IgD-negative memory B cell (primary cell): Measurements from ENCODE around the gene RAI14. TPM values are rescaled to one million over a fixed set of nuclear protein-coding genes. Genes with fewer than 3 reads are reported as not detected.
A peak's percentile ranks its signal among the peaks of the same experiment; 100 is the strongest.

Experiments used
- H3K27ac Mint-ChIP-seq, 3 donors: one replicate each; pipeline ENCODE4 v1.8.0; 2020 to 2022; ENCODE audit warnings: mild to moderate bottlenecking in 3 of 3, mixed read lengths in 3 of 3, moderate library complexity in 1 of 3
- H3K27me3 Mint-ChIP-seq: one replicate; pipeline ENCODE4 v1.8.0; 2021; ENCODE audit warnings: mixed read lengths
- H3K36me3 Mint-ChIP-seq: one replicate; pipeline ENCODE4 v1.8.0; 2020; ENCODE audit warnings: mild to moderate bottlenecking, mixed read lengths
- H3K4me1 Mint-ChIP-seq, 3 donors: one replicate each; pipeline ENCODE4 v1.8.0; 2020 to 2022; ENCODE audit warnings: mixed read lengths in 3 of 3, mild to moderate bottlenecking in 1 of 3
- H3K4me3 Mint-ChIP-seq, 4 donors: one replicate each; pipeline ENCODE4 v1.8.0; 2020 to 2022; ENCODE audit warnings: mild to moderate bottlenecking in 4 of 4, mixed read lengths in 4 of 4, moderate library complexity in 3 of 4
- H3K9me3 Mint-ChIP-seq, 3 donors: one replicate each; pipeline ENCODE4 v1.8.0; 2020 to 2021; ENCODE audit warnings: mixed read lengths in 3 of 3, mild to moderate bottlenecking in 1 of 3
- polyA plus RNA-seq: library from polyadenylated mRNA; unstranded; fragments of 300-500 nt; fragmentation: Illumina TruSeq; gene quantifications from one replicate; pipeline ENCODE4 v1.2.3, GENCODE V29; 2021

The RAI14 gene
- polyA plus RNA-seq = 1.2 TPM

- Mint-ChIP-seq H3K9me3 (no peaks in the 10 kb centered on the region), H3K4me1 (peaks cover 16 to 19% (median 16%) of the 10 kb centered on the region in 3 donors), H3K27ac (peak within 1 kb of the TSS in 2 of 3 donors; percentile 10 to 19), H3K36me3 (peaks cover 2% of the 10 kb centered on the region), H3K4me3 (peak within 1 kb of the TSS; percentile 85 to 96 (median 92)), H3K27me3 (peaks cover 49% of the 10 kb centered on the region)
These were observed at the start of gene RAI14 for GRCh38 chr5:34656001-34656699. Gene RAI14, plus strand, starts transcription at chr5:34656328. Its CDS starts 30,592 bp downstream, at chr5:34686920.

- peaks cover under 1% of the 10 kb centered on the region for H3K36me3 Mint-ChIP-seq
- no peak overlapping the region for H3K27ac Mint-ChIP-seq
- H3K9me3 Mint-ChIP-seq = no peaks in the 10 kb centered on the region
- no peaks in the 10 kb centered on the region for H3K27me3 Mint-ChIP-seq
- no peaks in the 10 kb centered on the region for H3K4me1 Mint-ChIP-seq
- no peak overlapping the region for H3K4me3 Mint-ChIP-seq
These were observed 47.8 kb upstream of the RAI14 start for GRCh38 chr5:34608368-34608767.

- Mint-ChIP-seq H3K27me3 (no peaks in the 10 kb centered on the region), H3K4me1 (no peaks in the 10 kb centered on the region), H3K36me3 (no peaks in the 10 kb centered on the region), H3K4me3 (no peak overlapping the region), H3K27ac (no peak overlapping the region), H3K9me3 (no peaks in the 10 kb centered on the region)
These were observed 47.1 kb upstream of the RAI14 start for GRCh38 chr5:34608859-34609648.

- Mint-ChIP-seq H3K4me3 (no peak overlapping the region), H3K36me3 (no peaks in the 10 kb centered on the region), H3K27ac (no peak overlapping the region), H3K4me1 (no peaks in the 10 kb centered on the region), H3K9me3 (peaks cover 0 to 2% (median 0%) of the 10 kb centered on the region in 3 donors), H3K27me3 (no peaks in the 10 kb centered on the region)
These were observed 46.1 kb upstream of the RAI14 start for GRCh38 chr5:34609951-34610441.

- H3K36me3 Mint-ChIP-seq = no peaks in the 10 kb centered on the region
These were observed 45.6 kb upstream of the RAI14 start for GRCh38 chr5:34610546-34610945.

GRCh38 chr5:34611464-34612415 is 44.4 kb upstream of the RAI14 start:
- H3K36me3 Mint-ChIP-seq = no peaks in the 10 kb centered on the region
- H3K27ac Mint-ChIP-seq = no peak overlapping the region
- no peak overlapping the region for H3K4me3 Mint-ChIP-seq
- peaks cover 2% of the 10 kb centered on the region for H3K27me3 Mint-ChIP-seq
- H3K4me1 Mint-ChIP-seq = no peaks in the 10 kb centered on the region
- H3K9me3 Mint-ChIP-seq = peaks cover 0 to 2% (median 0%) of the 10 kb centered on the region in 3 donors

More at GRCh38 chr5:34610546-34610945, 45.6 kb upstream of the RAI14 start:
- no peaks in the 10 kb centered on the region for H3K4me1 Mint-ChIP-seq
- H3K27ac Mint-ChIP-seq = no peak overlapping the region
- peaks cover 0 to 2% (median 0%) of the 10 kb centered on the region in 3 donors for H3K9me3 Mint-ChIP-seq
- H3K27me3 Mint-ChIP-seq = no peaks in the 10 kb centered on the region
- no peak overlapping the region for H3K4me3 Mint-ChIP-seq

- Mint-ChIP-seq H3K4me3 (no peak overlapping the region), H3K36me3 (no peaks in the 10 kb centered on the region), H3K4me1 (no peaks in the 10 kb centered on the region), H3K27ac (no peak overlapping the region), H3K9me3 (peaks cover 0 to 2% (median 0%) of the 10 kb centered on the region in 3 donors), H3K27me3 (peaks cover 2% of the 10 kb centered on the region)
These were observed 39.5 kb upstream of the RAI14 start for GRCh38 chr5:34616651-34617050.

DNA sequence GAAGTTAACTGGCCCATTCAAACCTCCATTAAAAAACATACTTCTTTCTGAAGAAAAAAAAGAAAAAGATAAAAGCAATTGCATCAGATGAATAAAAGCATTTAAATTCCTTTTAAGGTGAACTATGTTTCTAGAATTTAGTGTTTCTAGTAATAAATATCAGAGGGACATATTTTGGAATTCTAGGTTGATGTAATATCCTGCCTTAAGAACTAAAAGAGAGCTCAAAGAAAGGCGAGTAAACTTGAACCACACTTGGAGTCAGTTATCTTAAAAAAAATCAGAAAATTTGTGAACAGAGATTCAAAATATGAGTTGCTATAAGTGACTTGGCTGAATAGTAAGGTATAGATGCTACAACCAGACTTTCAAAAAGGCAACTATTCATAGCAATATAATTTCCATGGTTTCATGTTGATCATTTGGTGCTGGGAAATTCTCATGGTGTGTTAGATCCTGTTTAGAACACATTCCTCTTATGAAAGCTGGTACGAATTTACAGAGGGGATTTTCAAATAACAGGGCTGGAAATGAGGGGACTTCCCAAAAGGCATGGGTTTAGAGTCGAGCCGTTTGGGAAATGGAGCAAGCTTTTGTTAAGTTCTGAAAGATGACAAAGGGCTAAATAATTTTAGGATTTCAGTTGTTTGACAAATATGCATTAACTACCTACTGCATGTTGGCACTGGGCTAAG is 37.6 kb upstream of the RAI14 start:
- Mint-ChIP-seq H3K9me3 (peaks cover 0 to 3% (median 0%) of the 10 kb centered on the region in 3 donors), H3K27ac (no peak overlapping the region), H3K4me3 (no peak overlapping the region), H3K36me3 (no peaks in the 10 kb centered on the region), H3K4me1 (no peaks in the 10 kb centered on the region), H3K27me3 (peaks cover 2% of the 10 kb centered on the region)

- Mint-ChIP-seq H3K4me1 (no peaks in the 10 kb centered on the region), H3K27me3 (peaks cover 2% of the 10 kb centered on the region), H3K4me3 (no peak overlapping the region), H3K27ac (no peak overlapping the region), H3K9me3 (peaks cover 0 to 4% (median 0%) of the 10 kb centered on the region in 3 donors), H3K36me3 (no peaks in the 10 kb centered on the region)
These were observed 35.9 kb upstream of the RAI14 start for GRCh38 chr5:34620185-34620584.

GRCh38 chr5:34621277-34622097 is 34.6 kb upstream of the RAI14 start:
- Mint-ChIP-seq H3K4me1 (no peaks in the 10 kb centered on the region), H3K4me3 (no peak overlapping the region), H3K9me3 (peaks cover 0 to 4% (median 0%) of the 10 kb centered on the region in 3 donors), H3K27ac (no peak overlapping the region), H3K36me3 (no peaks in the 10 kb centered on the region), H3K27me3 (peaks cover 2% of the 10 kb centered on the region)

- Mint-ChIP-seq H3K4me3 (no peak overlapping the region), H3K27me3 (no peaks in the 10 kb centered on the region), H3K36me3 (no peaks in the 10 kb centered on the region), H3K4me1 (no peaks in the 10 kb centered on the region), H3K9me3 (peaks cover 0 to 4% (median 0%) of the 10 kb centered on the region in 3 donors), H3K27ac (no peak overlapping the region)
These were observed 34.1 kb upstream of the RAI14 start for GRCh38 chr5:34622098-34622400.

- H3K4me3 Mint-ChIP-seq = no peak overlapping the region
- no peaks in the 10 kb centered on the region for H3K27me3 Mint-ChIP-seq
- H3K36me3 Mint-ChIP-seq = no peaks in the 10 kb centered on the region
- H3K9me3 Mint-ChIP-seq = peaks cover 0 to 4% (median 0%) of the 10 kb centered on the region in 3 donors
- no peaks in the 10 kb centered on the region for H3K4me1 Mint-ChIP-seq
- H3K27ac Mint-ChIP-seq = no peak overlapping the region
These were observed 31.4 kb upstream of the RAI14 start for GRCh38 chr5:34624691-34625090.

DNA sequence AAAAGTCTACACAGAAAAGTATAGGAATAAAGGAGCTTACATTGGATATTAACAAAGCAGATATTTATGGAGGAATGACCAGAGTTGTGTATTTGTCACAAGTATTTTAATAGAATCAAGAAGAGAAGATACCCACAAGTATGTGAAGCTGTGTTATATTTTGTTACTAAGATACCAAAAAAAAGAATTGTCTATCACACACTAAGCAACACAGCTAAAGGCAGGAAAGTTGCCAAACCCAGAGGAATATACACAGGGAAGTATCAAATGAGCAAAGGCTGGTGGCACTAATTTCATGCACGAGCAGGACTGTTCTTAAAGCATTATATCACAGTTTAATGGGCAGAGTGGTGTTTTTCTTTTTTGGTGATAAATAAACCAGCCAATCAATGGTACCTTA is 30.9 kb upstream of the RAI14 start:
- no peaks in the 10 kb centered on the region for H3K36me3 Mint-ChIP-seq
- H3K27me3 Mint-ChIP-seq = no peaks in the 10 kb centered on the region
- no peak overlapping the region for H3K4me3 Mint-ChIP-seq
- H3K27ac Mint-ChIP-seq = no peak overlapping the region
- peaks cover 0 to 7% (median 5%) of the 10 kb centered on the region in 3 donors for H3K9me3 Mint-ChIP-seq
- no peaks in the 10 kb centered on the region for H3K4me1 Mint-ChIP-seq
